ENCODE data around the gene HADH. TPM values are rescaled to one million over a fixed set of nuclear protein-coding genes. Genes with fewer than 3 reads are reported as not detected.
A peak's percentile ranks its signal among the peaks of the same experiment; 100 is the strongest.

HADH gene
- total RNA-seq, 1 experiment from 2014 or later: 10.8 TPM

GRCh38 chr4:108055787-108056186, 66.1 kb downstream of the HADH start:
- DNase-seq (ENCODE audit: low read depth): no peak

- DNase-seq (ENCODE audit: low read depth): no peak
Measured at GRCh38 chr4:108056418-108056817, 66.7 kb downstream of the HADH start.

GRCh38 chr4:108058685-108059440, 69.2 kb downstream of the HADH start:
- DNase-seq (ENCODE audit: low read depth): peak; percentile 38

GRCh38 chr4:108060164-108060563, 70.5 kb downstream of the HADH start:
- DNase-seq (ENCODE audit: low read depth): no peak

- no peak for DNase-seq (ENCODE audit: low read depth)
Measured at GRCh38 chr4:108060686-108061321, 71.1 kb downstream of the HADH start.

GRCh38 chr4:108068442-108068841, 78.8 kb downstream of the HADH start:
- DNase-seq (ENCODE audit: low read depth): no peak

GRCh38 chr4:108070775-108071174, 81.1 kb downstream of the HADH start:
- no peak for DNase-seq (ENCODE audit: low read depth)

GRCh38 chr4:108072300-108072699, 82.6 kb downstream of the HADH start:
- no peak for DNase-seq (ENCODE audit: low read depth)

- DNase-seq (ENCODE audit: low read depth): no peak
Measured at GRCh38 chr4:108078024-108078733, 88.5 kb downstream of the HADH start.

GRCh38 chr4:108080747-108081146, 91.1 kb downstream of the HADH start:
- DNase-seq (ENCODE audit: low read depth): no peak

- no peak for DNase-seq (ENCODE audit: low read depth)
Measured at GRCh38 chr4:108081256-108081655, 91.6 kb downstream of the HADH start.

Other genes with a start within 250 kb of the HADH start
- 13.8 and 20.8 TPM in 2 replicates for gene SGMS2, start 165.0 kb upstream of the HADH start, total RNA-seq (2014; rRNA removed; shearing (Covaris generic))
- gene CYP2U1, start 58.3 kb upstream of the HADH start, total RNA-seq (2014; rRNA removed; shearing (Covaris generic)): 6.4 TPM in 2 replicates
- gene LEF1, start 179.0 kb downstream of the HADH start, total RNA-seq (2014; rRNA removed; shearing (Covaris generic)): 24.9 and 27.7 TPM in 2 replicates